AG20443 (cell line): ENCODE measurements around the gene ACVR1.
A peak's percentile ranks its signal among the peaks of the same experiment; 100 is the strongest.
"Not testable (repeated sequence)": the region's sequence is repeated elsewhere in the genome, so short reads cannot be mapped to it uniquely, and the experiment has no call there.

ENCODE experiments used
- DNase-seq: peaks from one replicate; pipeline ENCODE4 v3.0.0; 2012; ENCODE audit warnings: low spot score, mixed read lengths

ACVR1 gene

DNA sequence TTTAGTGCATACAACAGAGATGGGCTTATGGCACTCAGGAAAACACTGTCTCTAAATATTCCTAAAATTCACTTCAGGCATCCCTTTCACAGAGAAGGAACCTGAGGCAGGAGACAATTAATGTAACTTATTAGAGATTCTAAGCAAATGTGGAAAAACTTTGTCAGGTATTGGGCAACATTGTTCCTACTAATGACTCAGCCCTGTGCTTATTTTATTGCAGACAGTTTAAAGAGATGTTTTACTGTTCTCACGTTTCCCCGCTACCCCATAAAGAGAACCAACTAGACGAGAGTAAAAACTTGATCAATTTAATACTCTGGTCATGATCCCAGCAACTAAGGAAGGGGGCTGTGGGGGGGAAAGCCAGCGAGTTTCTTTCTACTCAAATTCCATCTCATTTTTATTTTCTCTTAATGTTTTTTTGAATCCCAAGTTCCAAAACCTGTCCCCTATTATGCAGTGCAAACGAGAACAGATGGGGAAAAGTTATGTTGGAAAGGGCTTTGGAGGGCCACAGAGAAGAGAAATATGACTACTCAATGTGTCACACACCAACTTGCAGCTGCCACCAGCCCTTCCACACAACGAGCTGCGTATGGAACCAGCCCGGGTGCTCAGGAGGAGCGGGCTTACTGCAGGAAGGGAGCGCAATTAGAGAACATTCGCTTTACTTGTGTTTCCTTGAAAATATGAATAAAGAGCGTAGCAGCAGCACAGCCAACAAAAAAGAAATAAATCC, 18.7 kb upstream of the ACVR1 start:
- DNase-seq, result peak; percentile 70

- no peak for DNase-seq
Observed at GRCh38 chr2:157893611-157894010, 17.5 kb upstream of the ACVR1 start.

GRCh38 chr2:157891643-157892041, 15.5 kb upstream of the ACVR1 start:
- no peak for DNase-seq

DNA sequence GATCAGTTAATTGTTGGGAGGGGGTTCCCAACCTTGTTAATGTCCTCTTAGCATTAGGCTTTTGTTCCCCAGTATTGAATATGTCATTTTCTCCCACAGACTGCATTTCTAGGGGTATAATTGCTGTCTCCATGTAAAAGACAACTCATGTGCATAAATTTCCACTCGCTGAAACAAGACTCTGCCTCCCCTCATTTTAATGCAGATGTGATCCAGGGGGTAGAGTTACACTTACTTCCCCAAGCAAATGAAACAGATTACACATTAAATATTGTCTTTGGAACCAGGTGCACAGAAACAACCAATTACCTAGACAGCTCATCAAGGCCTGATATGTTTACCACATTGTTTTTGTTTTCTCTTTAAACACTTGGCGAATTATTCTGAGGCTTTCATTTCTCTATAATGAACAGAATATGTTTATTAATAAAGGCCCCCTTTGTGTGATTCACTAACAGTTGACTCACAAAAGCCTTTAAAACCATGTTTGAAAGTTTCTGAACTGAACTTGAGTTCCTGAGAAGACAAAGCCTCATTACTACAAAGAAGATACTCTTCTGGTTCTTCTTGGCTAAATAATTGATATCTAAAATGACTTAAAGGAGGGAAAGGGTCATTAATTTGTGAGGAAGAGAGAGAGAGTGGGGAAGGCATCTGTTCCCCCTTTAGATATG, 15.0 kb upstream of the ACVR1 start:
- no peak for DNase-seq

DNA sequence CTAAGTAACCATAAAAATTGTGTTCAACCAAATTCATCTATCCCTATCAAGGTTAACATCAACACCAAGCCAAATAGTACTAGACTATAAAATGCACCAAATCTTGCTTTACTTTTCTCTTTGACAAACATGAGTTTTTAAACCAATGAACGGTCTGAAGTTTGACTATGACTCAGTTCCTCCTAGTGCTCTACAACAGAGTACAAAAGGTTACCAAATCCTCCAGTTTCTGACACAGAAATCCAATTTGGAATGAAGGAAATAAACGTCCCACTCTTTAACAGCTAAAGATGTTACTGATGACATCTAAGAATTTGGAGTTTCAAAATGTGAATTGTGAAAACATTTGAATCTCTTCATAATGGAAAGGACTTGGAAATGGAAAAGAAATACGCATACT, 11.8 kb upstream of the ACVR1 start:
- no peak for DNase-seq

DNA sequence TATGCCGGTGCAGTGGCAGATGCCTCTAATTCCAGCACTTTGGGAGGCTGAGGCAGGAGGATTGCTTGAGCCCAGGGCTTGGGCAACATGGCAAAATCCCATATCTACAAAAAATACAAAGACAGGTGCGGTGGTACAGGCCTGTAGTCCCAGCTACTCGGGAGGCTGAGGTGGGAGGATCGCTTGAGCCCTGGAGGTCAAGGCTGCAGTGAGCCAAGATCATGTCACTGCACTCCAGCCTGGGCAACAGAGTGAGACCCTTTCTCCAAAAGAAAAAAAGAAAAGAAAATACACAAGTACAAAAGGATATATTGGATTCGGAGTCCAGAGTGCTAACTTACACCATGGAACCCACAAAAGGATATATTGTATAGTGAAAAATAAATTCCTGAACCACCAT, 8.4 kb upstream of the ACVR1 start:
- DNase-seq, result not testable (repeated sequence)

- no peak for DNase-seq
Observed at GRCh38 chr2:157880927-157881326, 4.8 kb upstream of the ACVR1 start.

DNA sequence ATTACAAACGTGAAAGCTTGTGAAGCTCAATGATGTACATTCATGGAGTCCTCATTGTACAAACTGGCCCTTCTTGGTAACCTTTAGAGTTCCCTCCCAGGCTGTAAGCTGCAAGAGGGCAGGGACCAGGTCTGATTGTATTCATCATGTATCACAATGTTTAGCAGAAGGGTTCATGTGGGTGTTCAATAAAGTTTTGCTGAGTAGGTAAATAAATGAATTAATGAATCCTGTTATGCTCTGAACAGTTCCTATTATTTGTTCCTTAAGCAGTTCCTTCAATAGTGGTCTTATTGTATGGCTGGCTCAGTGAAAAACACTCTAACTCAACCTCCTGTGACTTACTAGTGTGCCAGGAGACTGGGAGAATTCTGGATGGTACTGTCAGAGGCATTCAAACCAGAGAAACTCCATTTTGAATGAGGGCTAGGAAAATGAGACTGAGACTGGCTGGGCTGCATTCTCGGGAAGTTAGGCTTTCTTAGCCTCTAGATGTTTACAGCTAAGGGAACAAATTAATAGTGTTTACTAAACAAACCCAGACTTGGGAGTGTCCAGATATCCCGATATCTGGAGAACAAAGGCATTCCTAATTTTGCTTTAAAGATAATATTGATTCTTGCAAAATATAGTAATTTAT, 1.8 kb upstream of the ACVR1 start:
- DNase-seq, result no peak

DNA sequence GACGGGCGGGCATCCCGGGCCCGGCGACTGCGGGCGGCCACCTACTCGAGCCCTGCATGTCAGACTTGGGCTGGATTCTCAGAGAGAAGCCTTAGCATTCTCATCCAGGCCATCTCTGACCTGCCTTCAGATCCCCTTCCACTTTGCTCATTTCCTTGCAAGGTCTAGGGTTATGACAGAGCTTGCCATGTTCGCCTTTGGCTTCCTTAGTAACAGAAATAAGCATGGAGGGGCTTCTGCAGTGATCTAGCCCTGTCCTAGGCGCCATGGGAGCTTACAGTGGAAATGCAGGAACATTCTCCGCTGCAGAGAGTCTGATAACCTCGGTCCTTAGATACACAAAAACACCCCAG, 632 bp upstream of the ACVR1 start:
- no peak for DNase-seq

GRCh38 chr2:157875641-157876065, 477 bp downstream of the ACVR1 start:
- DNase-seq, result no peak

GRCh38 chr2:157874997-157875640, 1.0 kb downstream of the ACVR1 start:
- peak; percentile 74 for DNase-seq

GRCh38 chr2:157874348-157874747, 1.8 kb downstream of the ACVR1 start:
- DNase-seq, result no peak

- DNase-seq, result no peak
Observed at GRCh38 chr2:157872791-157873190, 3.3 kb downstream of the ACVR1 start.

- DNase-seq, result no peak
Observed at GRCh38 chr2:157871415-157871814, 4.7 kb downstream of the ACVR1 start.

DNA sequence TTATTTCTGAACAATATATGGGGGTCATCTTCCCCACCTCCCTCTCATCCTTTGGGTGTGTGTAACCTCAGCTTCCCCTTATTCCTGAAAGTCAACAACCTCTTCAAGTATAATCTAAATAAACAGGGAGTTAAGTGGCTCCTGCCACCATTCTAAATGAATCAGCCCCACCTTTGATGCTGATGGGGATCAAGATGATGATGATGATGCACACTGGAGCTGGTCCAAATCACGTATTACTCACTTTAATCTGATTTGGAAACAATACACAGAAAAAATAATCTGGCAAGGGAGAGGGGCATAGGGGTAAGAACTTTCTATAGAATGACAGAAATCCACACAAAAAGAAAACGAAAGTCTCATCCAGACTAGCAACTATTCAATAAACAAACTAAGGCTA, 7.1 kb downstream of the ACVR1 start:
- no peak for DNase-seq

DNA sequence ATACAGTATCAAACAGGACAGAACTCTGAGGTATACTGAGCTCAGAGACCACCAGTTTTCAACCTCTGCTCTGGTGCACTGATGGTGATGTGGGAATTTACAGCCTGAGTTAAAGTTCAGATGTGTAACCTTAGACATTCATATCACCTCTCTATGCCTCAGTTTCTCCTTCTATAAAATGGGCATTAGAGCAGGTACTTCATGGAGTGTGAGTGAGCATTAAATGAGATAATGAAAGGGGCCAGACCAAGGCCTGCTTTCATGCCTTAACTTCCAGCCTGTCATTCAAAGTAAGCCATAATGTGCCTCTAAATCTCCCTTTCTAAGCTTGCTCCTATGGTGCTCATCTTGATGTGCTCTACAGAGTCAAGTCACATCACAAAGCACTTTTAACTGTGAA, 8.4 kb downstream of the ACVR1 start:
- DNase-seq, result no peak

DNA sequence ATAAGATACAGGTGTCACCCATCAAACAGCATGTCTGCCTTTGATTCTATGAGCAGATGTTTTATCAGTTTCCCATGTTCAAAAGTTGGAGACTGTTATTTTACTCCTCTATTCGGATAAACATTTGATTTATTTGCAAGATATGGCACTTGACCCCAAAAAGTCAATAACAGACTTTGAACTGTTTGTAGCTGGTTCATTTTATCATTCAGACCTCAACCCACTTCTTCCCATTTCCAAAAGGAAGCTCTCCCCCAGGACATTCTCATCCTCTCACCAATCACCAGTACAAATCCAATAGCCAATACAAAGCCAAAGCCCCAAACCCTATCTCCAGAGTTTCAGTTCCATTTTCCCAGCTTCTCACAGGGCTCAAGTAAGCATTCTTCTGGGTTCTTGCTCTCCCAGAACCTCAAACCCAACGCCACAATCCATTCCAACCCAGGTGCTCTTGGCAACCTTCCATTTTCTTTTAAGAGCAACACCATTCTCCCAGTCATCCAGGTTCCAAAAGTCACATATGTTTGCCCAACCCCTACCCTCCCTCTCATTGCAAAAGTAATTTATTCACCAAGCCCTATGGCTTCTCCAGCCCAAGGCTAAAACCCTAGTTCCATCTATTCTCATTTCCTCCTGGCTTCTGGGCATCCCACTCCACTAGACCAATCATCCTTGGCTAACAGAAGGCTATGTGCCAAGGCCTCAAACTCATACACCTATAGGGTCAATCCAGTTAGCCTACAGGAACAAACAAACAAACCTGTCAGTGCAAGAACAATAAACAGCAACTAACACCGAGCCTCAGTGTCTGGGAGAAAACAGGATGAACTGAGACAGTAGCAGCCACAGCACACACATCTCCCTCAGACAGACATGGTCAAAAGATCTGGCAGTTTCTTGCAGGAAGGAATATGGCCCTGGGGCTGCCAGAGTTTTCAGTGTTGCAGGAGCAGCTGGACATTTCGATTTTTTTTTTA, 9.2 kb downstream of the ACVR1 start:
- DNase-seq, result no peak

DNA sequence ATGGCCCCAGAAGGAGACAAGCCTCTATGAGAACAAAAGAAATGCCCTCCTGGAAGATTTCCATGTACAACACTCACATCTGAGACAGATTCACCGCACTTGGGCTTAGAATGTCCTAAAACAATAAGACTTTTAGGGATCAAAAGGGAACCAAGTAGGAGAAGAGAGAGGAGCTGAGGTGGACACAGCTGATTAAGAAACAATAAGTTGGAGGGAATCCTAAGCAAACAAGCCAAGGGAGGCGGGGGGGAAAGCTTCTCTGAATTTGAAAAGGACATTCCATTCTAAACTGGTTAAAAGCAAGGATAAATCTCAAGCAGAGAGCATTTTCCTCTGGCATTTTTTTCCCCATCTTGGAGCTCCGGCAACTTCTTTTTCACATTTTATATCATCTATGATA, 9.9 kb downstream of the ACVR1 start:
- DNase-seq, result peak; percentile 45

GRCh38 chr2:157864857-157865430, 11.2 kb downstream of the ACVR1 start:
- no peak for DNase-seq

- no peak for DNase-seq
Observed at GRCh38 chr2:157858846-157859245, 17.3 kb downstream of the ACVR1 start.

- peak; percentile 23 for DNase-seq
Observed at GRCh38 chr2:157857881-157858280, 18.2 kb downstream of the ACVR1 start.
